ENCODE results near the gene RIC3.
A peak's percentile ranks its signal among the peaks of the same experiment; 100 is the strongest.

The RIC3 gene

GRCh38 chr11:8071616-8072581, 96.9 kb downstream of the RIC3 start:
- TF ChIP-seq MAX (IDR thresholded peaks at IDR 0.05), result no peak
- TF ChIP-seq CEBPB (IDR thresholded peaks at IDR 0.05), result no peak
- TF ChIP-seq FOXM1 (IDR thresholded peaks at IDR 0.05; ENCODE audit: borderline replicate concordance, low read depth), result no peak
- TF ChIP-seq, protein P1, sequence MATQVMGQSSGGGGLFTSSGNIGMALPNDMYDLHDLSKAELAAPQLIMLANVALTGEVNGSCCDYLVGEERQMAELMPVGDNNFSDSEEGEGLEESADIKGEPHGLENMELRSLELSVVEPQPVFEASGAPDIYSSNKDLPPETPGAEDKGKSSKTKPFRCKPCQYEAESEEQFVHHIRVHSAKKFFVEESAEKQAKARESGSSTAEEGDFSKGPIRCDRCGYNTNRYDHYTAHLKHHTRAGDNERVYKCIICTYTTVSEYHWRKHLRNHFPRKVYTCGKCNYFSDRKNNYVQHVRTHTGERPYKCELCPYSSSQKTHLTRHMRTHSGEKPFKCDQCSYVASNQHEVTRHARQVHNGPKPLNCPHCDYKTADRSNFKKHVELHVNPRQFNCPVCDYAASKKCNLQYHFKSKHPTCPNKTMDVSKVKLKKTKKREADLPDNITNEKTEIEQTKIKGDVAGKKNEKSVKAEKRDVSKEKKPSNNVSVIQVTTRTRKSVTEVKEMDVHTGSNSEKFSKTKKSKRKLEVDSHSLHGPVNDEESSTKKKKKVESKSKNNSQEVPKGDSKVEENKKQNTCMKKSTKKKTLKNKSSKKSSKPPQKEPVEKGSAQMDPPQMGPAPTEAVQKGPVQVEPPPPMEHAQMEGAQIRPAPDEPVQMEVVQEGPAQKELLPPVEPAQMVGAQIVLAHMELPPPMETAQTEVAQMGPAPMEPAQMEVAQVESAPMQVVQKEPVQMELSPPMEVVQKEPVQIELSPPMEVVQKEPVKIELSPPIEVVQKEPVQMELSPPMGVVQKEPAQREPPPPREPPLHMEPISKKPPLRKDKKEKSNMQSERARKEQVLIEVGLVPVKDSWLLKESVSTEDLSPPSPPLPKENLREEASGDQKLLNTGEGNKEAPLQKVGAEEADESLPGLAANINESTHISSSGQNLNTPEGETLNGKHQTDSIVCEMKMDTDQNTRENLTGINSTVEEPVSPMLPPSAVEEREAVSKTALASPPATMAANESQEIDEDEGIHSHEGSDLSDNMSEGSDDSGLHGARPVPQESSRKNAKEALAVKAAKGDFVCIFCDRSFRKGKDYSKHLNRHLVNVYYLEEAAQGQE (IDR thresholded peaks at IDR 0.05; ENCODE audit: low read depth), result no peak
- TF ChIP-seq YY1 (IDR thresholded peaks at IDR 0.05; ENCODE audit: low read depth), result no peak
- no peak for TF ChIP-seq TAF1 (IDR thresholded peaks at IDR 0.05; ENCODE audit: low read depth)
- no peak for TF ChIP-seq EP300 (IDR thresholded peaks at IDR 0.05; ENCODE audit: borderline replicate concordance)

DNA sequence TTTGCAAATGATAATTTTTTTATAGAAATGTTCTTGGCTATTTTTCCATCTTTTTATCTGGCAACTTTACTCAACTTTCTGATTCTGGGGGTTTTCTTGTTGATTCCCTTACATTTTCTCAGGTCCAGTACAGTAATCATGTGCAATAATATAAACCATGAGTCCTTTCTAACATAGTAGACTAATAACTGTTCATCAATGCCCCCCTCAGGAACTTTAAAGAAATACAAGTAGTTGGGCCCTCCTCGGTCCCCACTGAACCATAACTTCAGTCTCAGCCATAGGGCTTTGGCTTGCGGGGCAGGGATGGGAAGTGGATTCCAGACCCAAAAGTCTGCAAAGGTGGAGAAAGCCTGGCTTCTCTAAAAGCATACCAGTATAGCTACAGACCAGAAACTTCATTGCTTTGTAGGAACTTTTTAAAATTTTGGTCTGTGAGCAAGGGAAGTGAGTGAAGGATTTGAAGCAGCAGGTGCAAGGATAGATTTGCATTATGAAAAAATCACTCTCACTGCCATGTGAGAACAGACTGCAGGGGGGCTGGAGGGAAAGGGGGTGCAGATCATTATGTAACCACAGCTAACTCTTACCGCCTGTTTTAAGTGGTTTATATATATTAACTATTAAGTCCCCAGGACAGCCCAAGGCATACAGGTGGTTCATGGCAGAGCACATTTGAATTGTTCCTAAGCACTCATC, 98.3 kb downstream of the RIC3 start:
- no peak for TF ChIP-seq EGR1 (IDR thresholded peaks at IDR 0.05)
- peak; percentile 37 for TF ChIP-seq RAD21 (IDR thresholded peaks at IDR 0.05; ENCODE audit: low read depth)
- TF ChIP-seq CREB1 (IDR thresholded peaks at IDR 0.05; ENCODE audit: low read depth), result no peak
- TF ChIP-seq TCF12 (IDR thresholded peaks at IDR 0.05; ENCODE audit: low read depth), result no peak
- no peak for TF ChIP-seq FOXM1 (IDR thresholded peaks at IDR 0.05; ENCODE audit: borderline replicate concordance, low read depth)
- TF ChIP-seq MAX (IDR thresholded peaks at IDR 0.05), result no peak

DNA sequence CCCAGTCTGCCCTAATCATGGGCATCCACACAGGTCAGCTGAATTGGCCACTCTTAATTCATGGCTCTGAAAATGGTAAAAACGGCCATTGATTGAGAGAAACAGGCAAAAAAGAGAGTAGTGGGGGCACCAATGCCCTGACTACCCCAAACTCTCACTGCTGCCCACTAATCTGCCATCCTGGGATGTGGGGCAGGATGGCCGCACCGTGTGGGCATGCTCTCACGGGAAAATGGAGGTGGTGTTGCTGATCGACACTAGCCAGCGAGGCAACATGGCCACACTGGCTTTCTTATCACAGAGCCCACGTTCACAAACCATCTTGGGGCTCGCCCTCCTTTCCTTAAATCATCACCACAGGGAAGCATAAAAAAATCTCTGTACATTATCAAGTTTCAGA, 99.1 kb downstream of the RIC3 start:
- TF ChIP-seq CEBPB (IDR thresholded peaks at IDR 0.05), result no peak
- TF ChIP-seq FOXM1 (IDR thresholded peaks at IDR 0.05; ENCODE audit: borderline replicate concordance, low read depth), result no peak
- no peak for TF ChIP-seq EP300 (IDR thresholded peaks at IDR 0.05; ENCODE audit: borderline replicate concordance)
- no peak for TF ChIP-seq CREB1 (IDR thresholded peaks at IDR 0.05; ENCODE audit: low read depth)
- TF ChIP-seq, protein P1 (IDR thresholded peaks at IDR 0.05; ENCODE audit: low read depth), result no peak
- no peak for TF ChIP-seq YY1 (IDR thresholded peaks at IDR 0.05; ENCODE audit: low read depth)
- no peak for TF ChIP-seq RAD21 (IDR thresholded peaks at IDR 0.05; ENCODE audit: low read depth)
- no peak for TF ChIP-seq EGR1 (IDR thresholded peaks at IDR 0.05)

DNA sequence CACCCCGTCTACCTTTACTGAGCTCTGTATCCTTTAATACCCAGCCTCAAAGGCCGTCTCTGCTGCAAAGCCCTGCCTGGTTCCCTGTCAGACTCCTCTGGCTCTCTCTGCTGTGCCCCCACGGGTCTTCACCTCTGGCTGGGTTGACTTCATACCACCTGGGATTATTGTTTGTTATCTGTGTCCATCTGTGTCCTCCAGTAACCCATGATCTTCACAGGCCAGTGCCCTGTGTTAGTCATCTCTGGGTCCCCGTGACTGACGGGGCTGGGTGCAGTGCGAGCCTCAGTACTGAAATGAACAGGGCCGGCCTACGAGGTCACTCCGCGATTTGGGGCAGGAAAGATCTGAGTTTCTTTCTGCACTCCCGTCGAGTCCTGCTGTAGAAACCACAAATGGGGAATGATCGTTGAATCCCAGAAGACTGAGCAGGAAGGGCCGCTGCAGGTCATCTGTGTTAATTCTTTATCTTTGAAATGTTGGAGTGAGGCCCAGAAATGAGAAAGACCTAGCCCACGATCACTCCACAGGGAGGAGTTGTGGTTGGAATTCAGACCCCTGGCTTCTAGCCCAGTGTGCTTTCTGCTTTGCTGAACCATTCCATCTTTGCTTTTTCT, 100.1 kb downstream of the RIC3 start:
- peak; percentile 64 for TF ChIP-seq NFIC (IDR thresholded peaks at IDR 0.05)
- TF ChIP-seq EGR1 (IDR thresholded peaks at IDR 0.05), result no peak
- TF ChIP-seq TCF12 (IDR thresholded peaks at IDR 0.05; ENCODE audit: low read depth), result no peak
- no peak for TF ChIP-seq RAD21 (IDR thresholded peaks at IDR 0.05; ENCODE audit: low read depth)
- 0 out of 2 replicates have a peak, but pooled peaks have one; percentile 37 for TF ChIP-seq TEAD4 (IDR thresholded peaks at IDR 0.05)

DNA sequence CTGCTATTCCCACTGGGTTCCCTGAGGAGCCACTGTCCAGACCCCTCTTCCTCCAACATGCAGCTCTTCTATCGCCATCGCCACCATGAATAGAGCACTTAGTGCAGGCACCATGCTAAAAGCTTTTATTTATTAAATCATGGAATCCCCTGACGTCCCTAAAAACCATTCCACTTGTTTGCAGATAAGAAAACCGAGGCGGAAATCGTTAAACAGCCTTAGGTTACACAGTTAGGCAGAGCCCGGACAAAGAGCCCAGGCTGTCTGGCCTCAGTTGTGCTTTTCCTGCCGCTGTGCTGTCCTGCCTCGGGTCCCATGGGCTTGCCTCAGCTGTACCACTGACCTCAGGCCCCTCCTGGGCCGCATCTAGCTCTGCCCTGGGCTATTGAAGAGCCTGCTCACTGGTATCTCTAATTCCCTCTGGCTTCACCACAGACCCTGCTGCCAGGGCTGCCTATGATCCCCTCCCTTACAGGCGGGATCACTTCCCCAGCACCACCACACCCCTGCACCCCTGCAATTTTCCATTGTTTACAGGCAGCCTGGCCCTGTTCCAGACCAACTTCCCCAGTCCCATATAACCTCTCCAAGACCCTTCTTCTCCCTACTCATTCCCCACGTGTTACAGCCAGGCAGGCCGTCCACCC, 100.8 kb downstream of the RIC3 start:
- TF ChIP-seq TCF12 (IDR thresholded peaks at IDR 0.05; ENCODE audit: low read depth) (no peak), TEAD4 (IDR thresholded peaks at IDR 0.05) (no peak), EP300 (IDR thresholded peaks at IDR 0.05; ENCODE audit: borderline replicate concordance) (no peak), FOXM1 (IDR thresholded peaks at IDR 0.05; ENCODE audit: borderline replicate concordance, low read depth) (no peak), CREB1 (IDR thresholded peaks at IDR 0.05; ENCODE audit: low read depth) (no peak), NFIC (IDR thresholded peaks at IDR 0.05) (no peak), YY1 (IDR thresholded peaks at IDR 0.05; ENCODE audit: low read depth) (no peak), CEBPB (IDR thresholded peaks at IDR 0.05) (no peak), TAF1 (IDR thresholded peaks at IDR 0.05; ENCODE audit: low read depth) (no peak), RAD21 (IDR thresholded peaks at IDR 0.05; ENCODE audit: low read depth) (no peak), MAX (IDR thresholded peaks at IDR 0.05) (no peak)
- TF ChIP-seq, protein P1 (IDR thresholded peaks at IDR 0.05; ENCODE audit: low read depth), result no peak

Data from Ishikawa (cell line).